SU-DHL-6 (cell line): Measurements from ENCODE around the gene RPL18.

ENCODE experiments used
- EZH2phosphoT487 ChIP-seq: fragments of 200-600 bp; sonication (generic), shearing (Covaris generic); conservative IDR thresholded peaks from 2 replicates; pipeline ENCODE4 v1.6.1; 2018; ENCODE audit warnings: mild to moderate bottlenecking, antibody characterized with exemption, low read length, moderate library complexity, mixed read lengths
- TF ChIP-seq, protein P1 (sequence below): fragments of 200-600 bp; sonication (generic); IDR thresholded peaks from one replicate; pipeline ENCODE4 v1.5.1; 2017; ENCODE audit warnings: antibody characterized with exemption, mild to moderate bottlenecking, low read length, moderate library complexity; ENCODE audit not compliant: insufficient read depth, poor library complexity, severe bottlenecking

GRCh38 chr19:48613852-48614435, 5.0 kb downstream of the RPL18 start:
- TF ChIP-seq, protein P1, sequence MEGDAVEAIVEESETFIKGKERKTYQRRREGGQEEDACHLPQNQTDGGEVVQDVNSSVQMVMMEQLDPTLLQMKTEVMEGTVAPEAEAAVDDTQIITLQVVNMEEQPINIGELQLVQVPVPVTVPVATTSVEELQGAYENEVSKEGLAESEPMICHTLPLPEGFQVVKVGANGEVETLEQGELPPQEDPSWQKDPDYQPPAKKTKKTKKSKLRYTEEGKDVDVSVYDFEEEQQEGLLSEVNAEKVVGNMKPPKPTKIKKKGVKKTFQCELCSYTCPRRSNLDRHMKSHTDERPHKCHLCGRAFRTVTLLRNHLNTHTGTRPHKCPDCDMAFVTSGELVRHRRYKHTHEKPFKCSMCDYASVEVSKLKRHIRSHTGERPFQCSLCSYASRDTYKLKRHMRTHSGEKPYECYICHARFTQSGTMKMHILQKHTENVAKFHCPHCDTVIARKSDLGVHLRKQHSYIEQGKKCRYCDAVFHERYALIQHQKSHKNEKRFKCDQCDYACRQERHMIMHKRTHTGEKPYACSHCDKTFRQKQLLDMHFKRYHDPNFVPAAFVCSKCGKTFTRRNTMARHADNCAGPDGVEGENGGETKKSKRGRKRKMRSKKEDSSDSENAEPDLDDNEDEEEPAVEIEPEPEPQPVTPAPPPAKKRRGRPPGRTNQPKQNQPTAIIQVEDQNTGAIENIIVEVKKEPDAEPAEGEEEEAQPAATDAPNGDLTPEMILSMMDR, result no peak
- TF ChIP-seq EZH2phosphoT487, result no peak
